Fibroblast of the aortic adventitia (primary cell): ENCODE measurements around the gene SLC22A12. TPM values are rescaled to one million over a fixed set of nuclear protein-coding genes. Genes with fewer than 3 reads are reported as not detected.
A peak's percentile ranks its signal among the peaks of the same experiment; 100 is the strongest.

Source experiments
- DNase-seq: peaks from one replicate; pipeline ENCODE4 v3.0.0-alpha.2; 2010; ENCODE audit warnings: low read depth
- H3K4me3 ChIP-seq: 2 replicates; pipeline ENCODE4 v1.5.1; 2011; ENCODE audit warnings: low read depth, mild to moderate bottlenecking, control low read depth, low read length, moderate library complexity
- CTCF ChIP-seq: IDR thresholded peaks from 2 replicates; pipeline ENCODE4 v1.5.1; 2011; ENCODE audit warnings: mild to moderate bottlenecking, low read length, control low read depth, inconsistent platforms; ENCODE audit not compliant: insufficient read depth
- total RNA-seq: library from RNA; depleted of rRNA; stranded (reverse); fragments of >200 nt; gene quantifications from 2 replicates; pipeline ENCODE4 v1.2.3, GENCODE V29; 2012; ENCODE audit warnings: low replicate concordance

SLC22A12 gene
- total RNA-seq, 1 donor = not detected

- DNase-seq = peak; percentile 43
These were observed 19.5 kb upstream of the SLC22A12 start for GRCh38 chr11:64571410-64572091.

GRCh38 chr11:64572143-64572542, 18.9 kb upstream of the SLC22A12 start:
- no peak for TF ChIP-seq CTCF
- DNase-seq = no peak
- no peak overlapping the region for H3K4me3 ChIP-seq

More at GRCh38 chr11:64571410-64572091, 19.5 kb upstream of the SLC22A12 start:
- no peak overlapping the region for H3K4me3 ChIP-seq
- TF ChIP-seq CTCF = no peak

GRCh38 chr11:64577202-64577601, 13.8 kb upstream of the SLC22A12 start:
- no peak for TF ChIP-seq CTCF
- no peak overlapping the region for H3K4me3 ChIP-seq
- DNase-seq = no peak

GRCh38 chr11:64580412-64580811, 10.6 kb upstream of the SLC22A12 start:
- no peak overlapping the region for H3K4me3 ChIP-seq
- DNase-seq = peak; percentile 56
- TF ChIP-seq CTCF = no peak

GRCh38 chr11:64581057-64581523, 9.9 kb upstream of the SLC22A12 start:
- DNase-seq = no peak

GRCh38 chr11:64582885-64583284, 8.1 kb upstream of the SLC22A12 start:
- TF ChIP-seq CTCF = no peak
- no peak overlapping the region for H3K4me3 ChIP-seq
- no peak for DNase-seq

More at GRCh38 chr11:64581057-64581523, 9.9 kb upstream of the SLC22A12 start:
- H3K4me3 ChIP-seq = no peak overlapping the region
- TF ChIP-seq CTCF = no peak
